ENCODE results near the gene GDF7.

Gene GDF7

GRCh38 chr2:20663196-20664070 lies 3.5 kb upstream of the GDF7 start:
- DNase-seq: no peak

GRCh38 chr2:20664071-20664390 lies 2.9 kb upstream of the GDF7 start:
- DNase-seq: no peak

DNA sequence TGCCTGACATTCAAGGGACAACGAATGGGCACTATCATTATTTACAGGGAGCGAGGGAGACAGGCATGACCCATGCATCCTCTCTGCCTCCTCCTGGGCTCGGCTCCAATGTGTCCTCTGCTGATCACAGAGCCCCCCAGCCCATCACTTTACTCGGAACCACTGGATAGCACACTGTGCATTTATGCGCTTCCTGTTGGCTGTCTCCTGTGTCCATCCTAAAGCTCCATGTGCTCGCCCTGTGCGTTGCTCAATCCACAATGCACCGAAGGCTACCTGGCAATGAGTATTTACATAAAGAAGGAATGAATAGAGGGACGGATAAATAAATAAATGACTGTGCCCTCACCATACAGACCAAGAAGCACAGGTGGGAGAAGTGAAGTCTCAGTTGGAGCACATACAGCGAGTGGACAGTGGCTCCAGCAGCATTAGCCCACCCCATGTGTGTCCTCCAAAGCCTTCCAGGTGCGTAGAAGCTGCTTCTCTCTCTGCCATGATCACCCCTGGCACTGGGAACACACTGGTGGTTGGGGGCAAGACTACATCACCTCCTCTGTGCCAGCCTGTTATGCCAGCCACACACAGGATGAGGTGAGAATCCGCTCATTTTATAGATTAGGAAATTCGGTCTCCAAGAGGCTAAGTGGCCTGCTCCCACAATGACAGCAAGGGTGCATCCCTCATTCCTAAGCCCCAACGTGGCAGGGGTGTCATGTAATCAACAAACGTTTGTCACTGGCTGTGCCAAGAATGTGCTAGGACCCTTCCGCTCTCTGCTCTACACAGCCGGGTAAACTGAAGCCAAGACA lies 2.3 kb upstream of the GDF7 start:
- DNase-seq: no peak

DNA sequence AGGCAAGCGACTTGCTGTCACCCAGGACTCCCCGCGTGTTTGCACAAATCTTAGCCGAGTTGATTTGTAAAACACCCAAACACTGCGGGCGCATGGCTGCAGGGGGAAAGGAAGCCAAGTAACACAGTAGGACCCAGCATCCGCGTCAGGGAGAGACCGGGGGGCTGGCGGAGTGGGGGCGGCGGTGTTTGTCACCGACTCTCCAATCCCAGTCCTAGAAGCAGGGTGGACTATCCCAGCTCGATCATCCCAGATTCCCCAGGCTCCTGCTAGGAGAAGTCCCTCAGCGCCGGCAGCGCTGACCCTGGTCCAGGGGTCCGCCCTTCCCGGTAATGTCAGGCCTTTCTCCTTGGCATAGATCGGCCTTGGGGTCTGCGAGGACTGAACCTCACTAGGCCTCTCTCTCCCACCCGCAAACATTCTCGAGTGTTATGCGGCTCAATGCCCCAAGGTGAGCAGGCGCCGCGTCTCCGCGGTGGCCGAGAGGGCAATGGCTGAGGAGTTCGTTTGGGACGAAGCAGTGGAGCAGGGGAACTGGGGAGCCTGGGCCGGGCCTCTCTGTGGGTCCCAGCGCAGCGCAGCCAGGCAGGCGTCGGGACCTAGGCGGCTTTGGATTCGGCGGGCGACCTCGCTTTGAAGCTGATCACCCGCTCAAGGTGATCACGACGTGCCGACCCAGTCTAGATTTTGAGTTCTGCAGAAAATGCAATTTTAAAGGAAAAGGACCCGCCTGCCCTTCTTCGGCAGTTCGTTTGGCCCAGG lies 1.5 kb upstream of the GDF7 start:
- no peak for DNase-seq

GRCh38 chr2:20666005-20666303 lies 990 bp upstream of the GDF7 start:
- no peak for DNase-seq

- DNase-seq: no peak
Measured at GRCh38 chr2:20667151-20667530, 197 bp downstream of the GDF7 start.

- DNase-seq: no peak
Measured at GRCh38 chr2:20667531-20668401, 822 bp downstream of the GDF7 start.

DNA sequence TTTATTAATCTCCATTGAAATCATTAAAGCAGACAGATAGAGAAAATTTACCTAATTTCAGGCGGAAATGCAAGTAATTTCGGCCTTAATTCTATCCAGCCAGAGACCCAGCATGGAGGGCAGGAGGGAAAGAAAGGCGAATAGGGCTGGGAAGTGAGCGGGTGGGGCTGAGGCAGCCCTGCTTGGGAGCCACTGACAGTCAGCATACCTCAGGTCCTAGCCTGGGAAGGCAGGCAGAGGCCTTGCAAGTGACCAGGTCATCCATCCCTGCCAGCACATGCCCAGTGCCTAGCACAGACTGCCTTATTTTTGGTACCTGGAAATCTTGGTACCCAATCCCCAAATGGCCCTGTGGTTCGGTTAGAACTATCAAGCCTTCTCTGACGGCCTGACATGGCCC lies 1.5 kb downstream of the GDF7 start:
- no peak for DNase-seq

DNA sequence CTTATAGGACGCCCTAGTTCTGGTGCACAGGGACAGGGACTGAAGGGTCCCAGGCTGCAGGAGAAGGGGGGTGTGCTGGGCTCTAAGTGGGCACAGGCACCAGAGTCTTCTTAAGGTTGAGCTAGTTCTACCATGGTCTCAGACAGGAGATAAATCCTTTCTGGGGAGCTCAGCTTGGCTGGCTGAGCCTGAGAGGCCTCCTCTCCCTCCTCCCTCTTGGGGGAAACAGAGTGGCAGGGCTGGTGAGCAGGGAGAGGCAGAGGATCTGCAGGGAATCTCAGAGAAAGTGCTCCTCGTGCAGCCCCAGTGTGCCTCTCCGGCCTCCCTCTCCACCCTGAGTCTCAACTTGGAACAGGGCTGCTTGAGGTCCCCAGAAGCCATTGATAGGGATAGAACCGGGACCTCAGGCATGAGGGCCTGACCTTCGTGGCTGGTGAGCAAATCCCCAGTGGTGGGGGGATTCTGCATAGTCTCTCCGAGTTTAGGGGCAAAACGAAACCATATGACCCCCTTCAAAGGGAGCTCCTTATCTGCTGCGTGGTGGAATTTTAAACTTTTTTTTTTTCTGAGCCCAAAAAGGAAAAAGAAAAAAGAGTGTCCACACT lies 2.0 kb downstream of the GDF7 start:
- no peak for DNase-seq

GRCh38 chr2:20669562-20670314 lies 2.8 kb downstream of the GDF7 start:
- DNase-seq: no peak

- no peak for DNase-seq
Measured at GRCh38 chr2:20670315-20671035, 3.5 kb downstream of the GDF7 start.

- DNase-seq: no peak
Measured at GRCh38 chr2:20671036-20671735, 4.2 kb downstream of the GDF7 start.

- DNase-seq: no peak
Measured at GRCh38 chr2:20671736-20672080, 4.8 kb downstream of the GDF7 start.

DNA sequence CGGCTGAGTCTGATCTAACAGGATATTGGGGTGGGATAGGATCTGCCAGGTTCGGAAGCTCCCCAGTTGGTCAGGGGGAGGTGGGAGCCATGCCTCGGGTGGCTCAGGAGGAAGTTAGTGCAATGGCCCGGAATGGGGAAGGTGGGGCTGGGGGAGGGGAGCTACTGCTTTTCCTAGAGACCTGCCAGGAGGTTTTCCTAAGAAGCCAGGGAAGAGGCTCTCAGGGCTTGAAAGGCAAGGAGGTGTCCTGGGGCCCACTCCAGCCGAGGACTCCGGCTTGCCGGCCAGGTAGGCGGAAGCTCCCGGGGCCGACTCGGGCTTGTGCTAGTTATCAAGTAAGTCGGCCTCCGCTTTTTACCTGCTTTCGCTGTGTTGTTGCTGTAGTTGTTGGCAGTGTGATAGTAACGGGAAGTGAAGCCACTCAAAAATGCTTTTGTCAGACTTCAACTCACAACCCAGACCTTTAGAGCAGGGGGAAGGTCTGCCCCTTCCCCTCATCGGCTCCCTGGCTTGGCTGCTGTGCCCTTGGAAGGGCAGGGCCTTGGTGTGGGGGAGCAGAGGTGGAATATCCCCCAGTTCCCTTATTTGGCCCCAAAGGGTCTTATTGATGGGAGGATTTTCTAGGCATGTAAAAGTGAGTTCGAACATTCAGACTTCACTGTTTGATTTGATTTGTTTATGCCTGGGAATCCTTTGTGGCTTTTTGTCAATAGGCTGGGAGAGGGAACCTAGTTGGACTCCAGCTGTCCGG lies 5.4 kb downstream of the GDF7 start:
- DNase-seq: no peak

DNA sequence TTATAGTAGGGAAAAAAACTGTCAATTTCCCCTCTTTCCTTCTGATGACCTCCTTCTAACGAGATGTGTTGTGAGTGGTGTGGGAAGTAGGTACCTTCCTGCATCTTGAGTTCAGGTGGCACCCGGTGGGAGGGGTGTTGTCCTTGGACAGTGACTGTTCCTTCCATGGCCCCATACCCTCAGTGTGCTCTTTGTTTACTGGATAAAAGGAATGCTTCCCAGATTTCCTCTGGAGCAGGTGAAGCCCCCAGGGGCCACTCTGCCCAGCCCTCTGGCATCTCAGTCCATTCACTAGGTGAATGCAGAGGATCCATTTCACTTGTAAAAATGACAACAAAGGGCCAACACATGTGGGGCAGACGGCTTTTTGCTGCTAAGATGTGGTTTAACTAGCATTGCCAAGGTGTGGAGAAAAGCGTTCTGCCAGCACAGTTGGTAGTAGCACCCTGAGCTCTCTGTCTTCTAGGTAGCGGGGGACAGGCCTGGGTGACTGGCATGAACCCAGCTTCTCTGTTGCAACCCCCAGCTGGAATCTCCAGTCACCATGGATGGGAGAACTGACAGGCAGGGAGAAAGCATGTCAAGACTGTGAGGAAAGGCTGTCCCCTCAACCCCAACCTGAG lies 6.9 kb downstream of the GDF7 start:
- no peak for DNase-seq

GRCh38 chr2:20674309-20674965 lies 7.5 kb downstream of the GDF7 start:
- no peak for DNase-seq

- no peak for DNase-seq
Measured at GRCh38 chr2:20674974-20675679, 8.2 kb downstream of the GDF7 start.

Measured in CD4-positive, alpha-beta T cell treated with Interleukin-6 for 4 hours (primary cell).